HepG2 (cell line): ENCODE results near the gene FXN. TPM values are rescaled to one million over a fixed set of nuclear protein-coding genes. Genes with fewer than 3 reads are reported as not detected.

Experiments used
- ATAC-seq: fragments of 200-7000 bp; cut with Tn5 transposase; 3 replicates; pipeline ENCODE4 v1.9.1; 2020; ENCODE audit warnings: mild to moderate bottlenecking, moderate library complexity
- BruUV-seq: library from RNA; stranded (reverse); fragments of 400-500 nt; replicated peaks from 2 replicates; lab custom pipeline; 2021; lab: Mats Ljungman, UMichigan
- CTCF ChIA-PET: fragments of 300-600 bp; formaldehyde crosslinking; extraction: SDS; loops from one replicate; lab custom pipeline; 2021; ENCODE audit warnings: low total read pairs, inconsistent platforms, low intra/inter-chr PET ratio; lab: Yijun Ruan, JAX
- POLR2A ChIA-PET: fragments of 350-600 bp; sonication (Branson Sonifier 250); formaldehyde crosslinking; loops from one replicate; lab custom pipeline; 2020; ENCODE audit warnings: antibody characterized with exemption, inconsistent platforms; lab: Yijun Ruan, JAX
- DNase-seq: peaks from one replicate; pipeline ENCODE4 v3.0.0-alpha.2; 2015; ENCODE audit warnings: low spot score
- FAIRE-seq: peaks from 3 replicates; lab custom pipeline; 2011; peaks lifted over from hg19 to GRCh38; lab: Jason Lieb, UNC
- H2AFZ ChIP-seq: one replicate; pipeline ENCODE4 v1.6.1; 2011; ENCODE audit warnings: low read length, inconsistent platforms
- H3K27ac ChIP-seq: fragments of 300-600 bp; 3 replicates; pipeline ENCODE4 v1.8.0; 2011; ENCODE audit warnings: mixed run types, mild to moderate bottlenecking, mixed read lengths, low read length, inconsistent platforms; ENCODE audit not compliant: insufficient read depth; ENCODE audit errors: extremely low read length
- H3K27me3 ChIP-seq, 2 experiments: fragments of 200-600 bp in 1 of 2; 2 replicates in 1 of 2; 3 replicates in 1 of 2; pipeline versions ENCODE4 v1.6.0 to v1.8.0; 2011; ENCODE audit warnings: low read length in 2 of 2, mild to moderate bottlenecking in 2 of 2, moderate library complexity in 2 of 2, inconsistent platforms in 1 of 2; ENCODE audit not compliant: insufficient read depth in 2 of 2, control insufficient read depth in 1 of 2
- H3K36me3 ChIP-seq, 2 experiments: fragments of 200-600 bp in 1 of 2; replicated peaks in 1 of 2; 2 replicates in 1 of 2; 3 replicates in 1 of 2; pipeline versions ENCODE4 v1.5.1 to v1.8.0; 2011; ENCODE audit warnings: low read length in 2 of 2, inconsistent platforms in 1 of 2; ENCODE audit not compliant: insufficient read depth in 2 of 2, control insufficient read depth in 1 of 2
- H3K4me1 ChIP-seq: 2 replicates; pipeline ENCODE4 v1.5.1; 2012; ENCODE audit warnings: low read length, inconsistent platforms; ENCODE audit not compliant: insufficient read depth
- H3K4me2 ChIP-seq: 2 replicates; pipeline ENCODE4 v1.6.0; 2011; ENCODE audit warnings: low read depth, low read length, inconsistent platforms
- H3K4me3 ChIP-seq, 3 experiments: fragments of 200-600 bp in 1 of 3; sonication (generic), shearing (Covaris generic) in 1 of 3; replicated peaks in 1 of 3; 2 replicates each; pipeline ENCODE4 v1.5.1; 2011 to 2016; ENCODE audit warnings: low read length in 3 of 3, inconsistent platforms in 2 of 3, low read depth in 2 of 3, mild to moderate bottlenecking in 2 of 3, control low read depth in 1 of 3, mixed read lengths in 1 of 3; ENCODE audit not compliant: insufficient read depth in 1 of 3
- H3K79me2 ChIP-seq: one replicate; pipeline ENCODE4 v1.6.1; 2011; ENCODE audit warnings: low read length, inconsistent platforms; ENCODE audit not compliant: insufficient read depth
- H3K9ac ChIP-seq: 2 replicates; pipeline ENCODE4 v1.6.0; 2011; ENCODE audit warnings: mild to moderate bottlenecking, low read depth, low read length, inconsistent platforms; ENCODE audit not compliant: insufficient read depth
- H3K9me3 ChIP-seq: 2 replicates; pipeline ENCODE4 v1.5.1; 2012; ENCODE audit warnings: mild to moderate bottlenecking, low read length
- H4K20me1 ChIP-seq: 2 replicates; pipeline ENCODE4 v1.6.0; 2011; ENCODE audit warnings: inconsistent platforms, mild to moderate bottlenecking, low read length, moderate library complexity; ENCODE audit not compliant: insufficient read depth
- NCOR1 ChIP-seq: fragments of 200-600 bp; sonication (generic); IDR thresholded peaks from 2 replicates; pipeline ENCODE4 v1.7.0; 2017; ENCODE audit warnings: antibody characterized with exemption, low read length, borderline replicate concordance
- REPIN1 ChIP-seq: sonication (generic); formaldehyde crosslinking; IDR thresholded peaks from 2 replicates; pipeline ENCODE4 v1.8.0; 2022; ENCODE audit warnings: missing genetic modification reagents, low read depth, mild to moderate bottlenecking, borderline replicate concordance
- TOE1 ChIP-seq: sonication (generic); formaldehyde crosslinking; IDR thresholded peaks from 2 replicates; pipeline ENCODE4 v1.4.0; 2020; ENCODE audit warnings: mild to moderate bottlenecking, missing genetic modification reagents
- ZBTB3 ChIP-seq: sonication (generic); formaldehyde crosslinking; IDR thresholded peaks from 2 replicates; pipeline ENCODE4 v1.4.0; 2020; ENCODE audit warnings: low read depth, mild to moderate bottlenecking, moderate library complexity, missing genetic modification reagents, borderline replicate concordance
- ZBTB38 ChIP-seq: sonication (generic); formaldehyde crosslinking; IDR thresholded peaks from 2 replicates; pipeline ENCODE4 v1.5.1; 2020; ENCODE audit warnings: mild to moderate bottlenecking, missing genetic modification reagents
- ZNF552 ChIP-seq: sonication (generic); formaldehyde crosslinking; IDR thresholded peaks from 2 replicates; pipeline ENCODE4 v1.9.0; 2022; ENCODE audit warnings: missing genetic modification reagents, mild to moderate bottlenecking, borderline replicate concordance
- ZNF687 ChIP-seq: sonication (generic); formaldehyde crosslinking; IDR thresholded peaks from 2 replicates; pipeline ENCODE4 v1.5.1; 2020; ENCODE audit warnings: mild to moderate bottlenecking, missing genetic modification reagents, moderate library complexity
- WGBS: methylation state at CpG from one replicate; pipeline ENCODE4 v1.1.6; 2017; ENCODE audit warnings: low lambda C conversion rate; 5-methylcytosine and 5-hydroxymethylcytosine counted together
- in situ Hi-C: cut with HindIII; loops from 2 replicates; pipeline ENCODE4 v1.10.0; 2017; ENCODE audit warnings: low pct_unique_long_range_greater_than_20kb; ENCODE audit not compliant: extremely low pct_ligation_motif_present
- intact Hi-C: fragments of 100-400 bp; cut with micrococcal nuclease; formaldehyde crosslinking; loops from one replicate; pipeline ENCODE4 v1.10.0; 2022; ENCODE audit not compliant: unreplicated experiment
- polyA plus RNA-seq, 8 experiments: library from polyadenylated mRNA; depleted of rRNA in 3 of 8; stranded (reverse) in 7 of 8; unstranded in 1 of 8; fragments of >200 nt; fragmentation: Illumina TruSeq in 4 of 8; extraction: Trizol in 4 of 8; gene quantifications; 2 replicates each; pipeline versions ENCODE4 v1.2.1 to v1.2.3, GENCODE V29; 2011 to 2016; ENCODE audit warnings: low read depth in 4 of 8, missing spikeins in 1 of 8, mixed read lengths in 1 of 8; ENCODE audit not compliant: insufficient read depth in 1 of 8
- total RNA-seq, 5 experiments: library from RNA; depleted of rRNA; stranded (reverse); fragments of >200 nt; fragmentation: Illumina TruSeq; extraction: Trizol; gene quantifications; 2 replicates each; pipeline ENCODE4 v1.2.3, GENCODE V29; 2016; ENCODE audit warnings: low read depth in 1 of 5

FXN gene
- total and polyA plus RNA-seq, 2 of the 13 experiments (the other 11 are each of a cell fraction or from before 2014, with no cell fraction given), result 24.1 to 26.0 TPM

DNA sequence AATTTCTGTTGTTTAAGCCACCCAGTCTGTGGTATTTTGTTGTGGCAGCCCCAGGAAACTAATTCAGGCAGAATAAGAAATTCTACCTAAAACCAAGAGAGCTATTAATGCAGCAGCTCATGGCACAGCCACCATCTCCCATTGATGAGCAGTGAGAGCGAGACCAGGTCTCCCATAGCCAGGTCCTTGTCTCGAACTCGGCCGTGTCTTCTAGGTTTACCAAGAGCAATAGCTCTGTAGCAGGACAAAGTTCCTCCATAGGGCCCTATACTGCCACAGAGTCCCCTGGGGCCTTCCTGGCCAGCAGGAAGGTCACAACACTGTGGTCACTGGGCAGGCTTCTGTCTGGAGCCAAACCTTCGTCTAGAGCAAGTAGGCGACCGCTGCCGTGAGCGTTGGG lies 104.0 kb downstream of the FXN start:
- DNase-seq (no peak), FAIRE-seq (no peak), ATAC-seq (no peak; the same call in 2 of the 3 replicates)
- Histone ChIP-seq H3K9ac (no peak overlapping the region), H2AFZ (no peak overlapping the region), H3K79me2 (peaks cover 89% of the 10 kb centered on the region), H3K4me3 (no peak overlapping the region), H3K4me1 (peaks cover 20% of the 10 kb centered on the region), H3K27me3 (no peaks in the 10 kb centered on the region), H3K36me3 (peaks cover 17 to 64% of the 10 kb centered on the region in 2 experiments), H3K27ac (no peak overlapping the region), H3K9me3 (no peaks in the 10 kb centered on the region), H3K4me2 (no peak overlapping the region), H4K20me1 (peaks cover 29% of the 10 kb centered on the region)
- 91% methylated on average over 6 of the region's 9 CpGs for WGBS
- CTCF ChIA-PET, result no interaction called here
- TF ChIP-seq ZNF687 (CRISPR knock-in tag) (0 out of 2 replicates have a peak, but pooled peaks have one; percentile 11), NCOR1 (no peak)
- intact Hi-C loops, result no loop called here
- in situ Hi-C loops, result no loop called here
- BruUV-seq, result no TSS peak
- POLR2A ChIA-PET, result no interaction called here

- Histone ChIP-seq H4K20me1 (peaks cover 24% of the 10 kb centered on the region), H2AFZ (no peak overlapping the region), H3K4me2 (no peak overlapping the region), H3K79me2 (peaks cover 89% of the 10 kb centered on the region), H3K36me3 (peaks cover 17 to 63% of the 10 kb centered on the region in 2 experiments), H3K4me3 (no peak overlapping the region), H3K9me3 (no peaks in the 10 kb centered on the region), H3K4me1 (peaks cover 16% of the 10 kb centered on the region; the same call in 1 of the 2 replicates), H3K27ac (no peak overlapping the region), H3K27me3 (no peaks in the 10 kb centered on the region), H3K9ac (no peak overlapping the region)
- POLR2A ChIA-PET, result interaction anchor here (1.1 kb wide), 1 partner anchor 9 kb away, joined by 3 read pairs; no protein-coding TSS in a partner anchor
- in situ Hi-C loops (no loop called here), intact Hi-C loops (no loop called here)
- no TSS peak for BruUV-seq
- WGBS, result 92% methylated on average over 5 of the region's 5 CpGs
- ATAC-seq (no peak; the same call in 2 of the 3 replicates), FAIRE-seq (no peak), DNase-seq (no peak)
- CTCF ChIA-PET, result no interaction called here
- TF ChIP-seq REPIN1 (CRISPR knock-in tag) (no peak), TOE1 (no peak), ZBTB38 (CRISPR knock-in tag) (no peak), ZNF552 (CRISPR knock-in tag) (no peak), ZBTB3 (CRISPR knock-in tag) (no peak)
These were observed 104.7 kb downstream of the FXN start for GRCh38 chr9:69140123-69140735.
